ENCODE measurements around the gene KLHL25.

Gene KLHL25

DNA sequence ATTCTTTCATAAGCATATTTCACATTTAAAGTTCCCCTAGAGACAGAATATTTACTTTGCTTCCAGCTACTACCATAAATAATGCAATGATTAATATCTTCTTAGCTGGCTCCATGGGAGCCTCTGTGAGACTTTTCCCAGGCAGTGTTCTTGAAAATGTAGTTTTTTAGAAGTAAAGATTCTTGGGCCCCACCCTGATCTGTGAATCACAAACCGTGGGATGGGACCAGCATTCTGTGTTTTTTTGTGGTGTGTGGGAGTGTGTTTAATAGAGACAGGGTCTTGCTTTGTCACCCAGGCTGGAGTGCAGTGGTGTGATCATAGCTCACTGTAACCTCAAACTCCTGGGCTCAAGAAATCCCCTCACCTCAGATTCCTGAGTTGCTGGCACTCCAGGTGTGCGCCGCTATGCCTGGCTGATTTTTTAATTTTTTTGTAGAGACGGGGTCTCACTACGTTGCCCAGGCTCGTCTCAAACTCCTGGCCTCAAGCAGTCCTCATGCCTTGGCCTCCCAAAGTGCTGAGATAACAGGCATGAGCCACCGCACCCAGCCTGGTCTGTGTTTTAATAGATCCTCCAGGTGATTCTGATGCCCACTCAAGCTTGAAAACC is 83.0 kb downstream of the KLHL25 start:
- peak; percentile 6 for DNase-seq

DNA sequence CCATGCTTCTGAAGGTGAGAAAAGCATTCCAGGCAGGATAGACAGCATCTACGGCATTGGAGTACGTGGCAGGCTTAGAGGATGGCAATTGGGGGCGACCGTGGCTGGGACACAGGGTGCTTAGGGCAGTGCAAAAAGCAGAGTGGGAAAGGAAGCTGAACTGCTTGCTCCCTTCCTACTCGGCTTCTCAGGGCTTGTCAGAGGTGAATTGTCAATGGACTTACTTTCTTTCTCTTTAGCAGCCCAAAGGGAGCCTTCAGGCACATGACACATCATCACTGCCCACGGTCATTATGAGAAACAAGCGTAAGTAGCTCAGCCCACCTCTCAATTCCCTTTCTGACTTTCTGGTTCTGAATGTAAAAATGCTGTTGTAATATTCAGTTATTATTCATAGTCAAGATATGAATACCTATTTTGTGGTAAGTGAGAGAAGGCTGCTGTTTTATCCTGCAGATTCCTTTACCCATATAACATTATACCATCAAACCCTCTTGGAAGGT is 84.3 kb downstream of the KLHL25 start:
- DNase-seq: no peak

Data from kidney glomerular epithelial cell (primary cell).